Upper lobe of left lung (tissue), 6 donors: Measurements from ENCODE around the gene DGKI. TPM values are rescaled to one million over a fixed set of nuclear protein-coding genes. Genes with fewer than 3 reads are reported as not detected.

ENCODE experiments used
- ATAC-seq, 2 donors: fragments of 200-7000 bp; cut with Tn5 transposase; one replicate each; pipeline ENCODE4 v1.9.1; 2022; ENCODE audit warnings: mild to moderate bottlenecking in 2 of 2, moderate library complexity in 2 of 2; ENCODE audit not compliant: low FRiP score in 2 of 2
- DNase-seq, 2 donors: peaks; one replicate each; pipeline ENCODE4 v3.0.0-alpha.2; 2019 to 2020
- H3K27ac ChIP-seq, 4 donors: fragments of 200-600 bp; sonication (generic); one replicate each; pipeline ENCODE4 v1.5.1; 2016 to 2019
- H3K27me3 ChIP-seq, 4 donors: fragments of 200-600 bp; sonication (generic); one replicate each; pipeline ENCODE4 v1.5.1; 2017 to 2019
- H3K36me3 ChIP-seq, 4 donors: fragments of 200-600 bp; sonication (generic); one replicate each; pipeline ENCODE4 v1.5.1; 2016 to 2019
- H3K4me1 ChIP-seq, 4 donors: fragments of 200-600 bp; sonication (generic); one replicate each; pipeline ENCODE4 v1.5.1; 2018 to 2019
- H3K4me3 ChIP-seq, 4 donors: fragments of 200-600 bp; sonication (generic); one replicate each; pipeline ENCODE4 v1.5.1; 2017 to 2019; ENCODE audit warnings: mild to moderate bottlenecking in 2 of 4, moderate library complexity in 1 of 4
- H3K9me3 ChIP-seq, 4 donors: fragments of 200-600 bp; sonication (generic); one replicate each; pipeline ENCODE4 v1.5.1; 2018 to 2019
- EP300 ChIP-seq, 4 donors: sonication (generic); formaldehyde crosslinking; IDR thresholded peaks; one replicate each; pipeline ENCODE4 v1.5.1; 2017; ENCODE audit warnings: antibody characterized with exemption in 4 of 4, control low read depth in 2 of 4
- POLR2A ChIP-seq, 4 donors: fragments of 450-650 bp; IDR thresholded peaks; one replicate each; pipeline ENCODE4 v1.5.1; 2016 to 2017; ENCODE audit warnings: antibody characterized with exemption in 4 of 4, mild to moderate bottlenecking in 2 of 4
- POLR2AphosphoS5 ChIP-seq, 2 donors: sonication (generic); formaldehyde crosslinking; IDR thresholded peaks; one replicate each; pipeline ENCODE4 v1.5.1; 2017; ENCODE audit warnings: antibody characterized with exemption in 2 of 2
- WGBS, 2 donors: methylation state at CpG; one replicate each; pipeline ENCODE4 v1.1.5; 2017 to 2018; 5-methylcytosine and 5-hydroxymethylcytosine counted together
- total RNA-seq, 6 donors: library from RNA; depleted of rRNA in 4 of 6; stranded (reverse); fragments of >200 nt in 4 of 6; gene quantifications; one replicate each; pipeline versions ENCODE4 v1.1.0 to v1.2.1, GENCODE V29; 2016 to 2021
- TF ChIP-seq, protein P1 (sequence below), 6 experiments: fragments of 450-650 bp in 4 of 6; fragments of 200-600 bp in 2 of 6; sonication (generic) in 2 of 6; IDR thresholded peaks; one replicate each; pipeline ENCODE4 v1.5.1; 2016 to 2019; ENCODE audit warnings: antibody characterized with exemption in 6 of 6
- donor health status: DM: no; HTN: no; CAD: no; lungs with moderate emphysema.
- donor health status: DM: no; HTN: yes; CAD: no; lungs with severe emphysema.

DGKI gene
- total RNA-seq, 6 donors from 2014 or later, result under 0.01 to 4.5 (median 0.34) TPM; not detected in 1

DNA sequence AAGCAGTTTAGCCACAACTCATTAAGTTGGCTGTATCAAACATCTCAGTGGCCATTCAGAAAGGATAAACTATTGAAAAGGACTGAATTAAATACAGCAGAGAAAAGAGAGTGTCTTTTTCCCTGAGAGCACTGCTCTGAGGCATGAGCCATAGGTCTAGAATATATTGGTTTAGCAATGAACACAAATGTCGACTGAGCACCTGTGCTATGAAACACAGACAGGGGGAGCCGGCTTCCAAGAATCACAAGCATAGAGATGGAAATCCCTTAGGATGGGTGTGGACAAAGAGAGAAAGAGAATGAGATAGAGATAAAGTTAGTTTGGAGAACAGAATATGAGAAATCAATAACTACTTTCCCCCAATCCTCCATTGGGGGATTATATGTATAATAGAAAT lies 54.8 kb downstream of the DGKI start:
- H3K9me3 ChIP-seq, result no peaks in the 10 kb centered on the region
- no peak overlapping the region for H3K4me3 ChIP-seq
- H3K27ac ChIP-seq, result no peak overlapping the region
- ATAC-seq (no peak), DNase-seq (no peak)
- WGBS, 2 donors, result 63 to 77% methylated on average over 2 of the region's 2 CpGs
- TF ChIP-seq, protein P1, sequence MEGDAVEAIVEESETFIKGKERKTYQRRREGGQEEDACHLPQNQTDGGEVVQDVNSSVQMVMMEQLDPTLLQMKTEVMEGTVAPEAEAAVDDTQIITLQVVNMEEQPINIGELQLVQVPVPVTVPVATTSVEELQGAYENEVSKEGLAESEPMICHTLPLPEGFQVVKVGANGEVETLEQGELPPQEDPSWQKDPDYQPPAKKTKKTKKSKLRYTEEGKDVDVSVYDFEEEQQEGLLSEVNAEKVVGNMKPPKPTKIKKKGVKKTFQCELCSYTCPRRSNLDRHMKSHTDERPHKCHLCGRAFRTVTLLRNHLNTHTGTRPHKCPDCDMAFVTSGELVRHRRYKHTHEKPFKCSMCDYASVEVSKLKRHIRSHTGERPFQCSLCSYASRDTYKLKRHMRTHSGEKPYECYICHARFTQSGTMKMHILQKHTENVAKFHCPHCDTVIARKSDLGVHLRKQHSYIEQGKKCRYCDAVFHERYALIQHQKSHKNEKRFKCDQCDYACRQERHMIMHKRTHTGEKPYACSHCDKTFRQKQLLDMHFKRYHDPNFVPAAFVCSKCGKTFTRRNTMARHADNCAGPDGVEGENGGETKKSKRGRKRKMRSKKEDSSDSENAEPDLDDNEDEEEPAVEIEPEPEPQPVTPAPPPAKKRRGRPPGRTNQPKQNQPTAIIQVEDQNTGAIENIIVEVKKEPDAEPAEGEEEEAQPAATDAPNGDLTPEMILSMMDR (IDR thresholded peaks at IDR 0.05), result no peak
- TF ChIP-seq POLR2AphosphoS5 (IDR thresholded peaks at IDR 0.05) (no peak), EP300 (IDR thresholded peaks at IDR 0.05) (no peak), POLR2A (IDR thresholded peaks at IDR 0.05) (no peak)
- H3K36me3 ChIP-seq, result no peaks in the 10 kb centered on the region
- no peaks in the 10 kb centered on the region for H3K4me1 ChIP-seq
- no peaks in the 10 kb centered on the region for H3K27me3 ChIP-seq

DNA sequence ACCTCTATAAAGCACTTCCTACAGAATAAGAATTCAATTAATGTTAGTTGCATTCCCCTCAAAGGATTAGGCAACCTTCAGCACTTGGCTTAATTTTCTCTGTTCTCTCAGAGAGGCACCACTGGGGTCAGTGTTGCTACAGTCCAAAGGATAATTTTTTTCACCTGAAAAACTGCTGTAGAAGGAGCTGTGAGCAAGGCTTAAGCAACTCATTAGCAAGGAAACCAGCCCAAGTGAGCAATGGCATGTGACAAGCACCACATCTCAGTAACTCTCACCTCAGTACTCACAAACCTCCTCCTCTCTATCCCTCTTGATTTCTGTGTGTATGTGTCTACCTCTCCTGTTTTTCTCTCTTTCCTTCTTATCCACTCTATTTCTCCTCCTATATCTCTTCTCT lies 55.9 kb downstream of the DGKI start:
- DNase-seq, result no peak
- no peaks in the 10 kb centered on the region for H3K4me1 ChIP-seq
- H3K9me3 ChIP-seq, result no peaks in the 10 kb centered on the region
- H3K36me3 ChIP-seq, result no peaks in the 10 kb centered on the region
- H3K27ac ChIP-seq, result no peak overlapping the region
- TF ChIP-seq POLR2A (IDR thresholded peaks at IDR 0.05) (no peak), EP300 (IDR thresholded peaks at IDR 0.05) (no peak), POLR2AphosphoS5 (IDR thresholded peaks at IDR 0.05) (no peak)
- TF ChIP-seq, protein P1 (IDR thresholded peaks at IDR 0.05), result no peak
- H3K27me3 ChIP-seq, result no peaks in the 10 kb centered on the region
- no peak overlapping the region for H3K4me3 ChIP-seq
- no peak for ATAC-seq

DNA sequence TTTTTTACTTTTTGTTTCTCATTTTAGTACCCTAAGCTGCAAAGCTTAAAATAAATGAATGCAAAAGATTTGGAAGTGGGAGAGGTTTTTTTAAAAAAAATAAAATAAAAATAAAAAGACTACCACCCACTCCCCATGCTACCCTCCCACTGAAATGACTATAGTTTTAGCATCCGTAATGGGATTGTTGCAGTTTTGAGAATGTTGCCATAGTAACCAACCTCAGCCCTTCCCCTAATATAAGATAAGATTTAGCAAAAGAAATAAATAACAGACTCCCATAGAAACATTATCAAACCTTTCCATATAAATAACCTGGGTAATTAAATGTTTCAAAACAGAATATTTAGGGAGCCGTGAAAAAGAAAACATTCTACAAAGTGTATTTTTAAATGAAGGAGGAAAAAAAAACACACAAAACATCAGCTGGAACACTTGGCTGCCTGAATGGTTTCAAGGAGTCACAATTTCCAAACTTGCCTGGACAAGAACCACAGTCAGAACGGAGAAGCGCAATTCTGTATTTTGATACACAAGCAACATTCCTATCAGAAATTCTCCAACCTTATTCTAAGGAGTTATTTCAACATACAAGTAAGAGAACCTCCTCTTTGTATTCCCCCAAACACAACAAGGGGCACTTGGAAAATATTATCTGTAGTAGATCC lies 57.4 kb downstream of the DGKI start:
- no peaks in the 10 kb centered on the region for H3K9me3 ChIP-seq
- H3K4me1 ChIP-seq, result no peaks in the 10 kb centered on the region
- no peak overlapping the region for H3K4me3 ChIP-seq
- H3K27ac ChIP-seq, result no peak overlapping the region
- no peak for DNase-seq
- peak in 1 of 2 donors; percentile 51 for ATAC-seq
- TF ChIP-seq EP300 (IDR thresholded peaks at IDR 0.05), result no peak
- TF ChIP-seq, protein P1 (IDR thresholded peaks at IDR 0.05), result no peak
- no peak for TF ChIP-seq POLR2A (IDR thresholded peaks at IDR 0.05)
- TF ChIP-seq POLR2AphosphoS5 (IDR thresholded peaks at IDR 0.05), result no peak
- no peaks in the 10 kb centered on the region for H3K27me3 ChIP-seq
- 77 to 87% methylated on average over 4 of the region's 4 CpGs for WGBS, 2 donors
- H3K36me3 ChIP-seq, result no peaks in the 10 kb centered on the region

DNA sequence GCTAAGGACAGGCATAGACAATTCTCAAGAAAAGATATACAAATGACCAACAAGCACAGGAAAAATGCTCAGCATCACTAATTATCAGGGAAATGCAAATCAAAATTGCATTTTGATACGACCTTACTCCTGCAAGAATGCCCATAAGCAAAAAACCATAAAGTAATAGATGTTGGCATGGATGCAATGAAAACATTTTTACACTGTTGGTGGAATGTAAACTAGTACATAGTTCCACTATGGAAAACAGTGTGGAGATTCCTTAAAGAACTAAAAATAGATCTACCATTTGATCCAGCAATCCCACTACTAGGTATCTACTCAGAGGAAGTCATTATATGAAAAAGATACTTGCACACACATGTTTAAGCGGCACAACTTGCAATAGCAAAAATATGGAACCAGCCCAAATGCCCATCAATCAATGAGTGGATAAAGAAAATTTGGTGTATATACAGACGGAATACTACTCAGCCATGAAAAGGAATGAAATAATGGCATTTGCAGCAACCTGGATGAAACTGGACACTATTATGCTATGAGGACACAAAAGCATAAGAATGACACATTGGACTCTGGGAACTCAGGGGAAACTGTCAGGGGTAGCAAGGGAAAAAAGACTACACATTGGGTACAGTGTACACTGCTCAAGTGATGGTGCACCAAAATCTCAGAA lies 59.3 kb downstream of the DGKI start:
- no peaks in the 10 kb centered on the region for H3K36me3 ChIP-seq
- H3K27ac ChIP-seq, result no peak overlapping the region
- ATAC-seq (no peak), DNase-seq (no peak)
- peaks cover 0 to 4% (median 0%) of the 10 kb centered on the region in 4 donors for H3K9me3 ChIP-seq
- H3K27me3 ChIP-seq, result no peaks in the 10 kb centered on the region
- no peak overlapping the region for H3K4me3 ChIP-seq
- 71 to 93% methylated on average over 3 of the region's 3 CpGs for WGBS, 2 donors
- H3K4me1 ChIP-seq, result no peaks in the 10 kb centered on the region
- TF ChIP-seq EP300 (IDR thresholded peaks at IDR 0.05) (no peak), POLR2AphosphoS5 (IDR thresholded peaks at IDR 0.05) (no peak), POLR2A (IDR thresholded peaks at IDR 0.05) (no peak)
- TF ChIP-seq, protein P1 (IDR thresholded peaks at IDR 0.05), result no peak

DNA sequence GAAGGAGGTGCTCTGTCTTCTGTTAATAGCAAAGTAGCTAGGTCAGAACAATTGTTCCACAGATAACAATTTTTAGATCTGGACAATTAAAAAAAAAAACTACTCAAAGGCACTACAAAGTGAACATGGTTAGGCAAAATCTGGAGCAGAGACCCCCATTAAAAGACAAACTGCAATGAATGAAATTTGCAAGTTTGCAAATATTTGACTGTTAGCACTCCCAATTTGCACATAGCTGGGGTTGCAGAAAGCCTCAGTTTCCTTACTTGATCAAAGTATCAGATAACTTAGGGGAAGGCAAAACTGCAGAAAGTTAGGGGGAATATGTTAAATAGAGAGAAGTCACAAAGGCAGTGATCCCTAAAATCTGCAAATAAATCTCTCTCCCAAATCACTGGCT lies 68.3 kb downstream of the DGKI start:
- ATAC-seq (no peak), DNase-seq (no peak)
- TF ChIP-seq POLR2AphosphoS5 (IDR thresholded peaks at IDR 0.05), result no peak
- H3K9me3 ChIP-seq, result peaks cover 0 to 3% (median 0%) of the 10 kb centered on the region in 4 donors
- no peaks in the 10 kb centered on the region for H3K36me3 ChIP-seq
- H3K4me3 ChIP-seq, result no peak overlapping the region
- H3K27ac ChIP-seq, result no peak overlapping the region
- H3K4me1 ChIP-seq, result no peaks in the 10 kb centered on the region
- no peaks in the 10 kb centered on the region for H3K27me3 ChIP-seq
